GM19468 (cell line): ENCODE results near the gene TRIOBP.
"Not testable (repeated sequence)": the region's sequence is repeated elsewhere in the genome, so short reads cannot be mapped to it uniquely, and the experiment has no call there.

ENCODE experiments used
- ATAC-seq: cut with Tn5 transposase; IDR thresholded peaks from one replicate; pipeline ENCODE4 v1.9.1; 2021; ENCODE audit warnings: mild to moderate bottlenecking, moderate library complexity, moderate number of reproducible peaks; ENCODE audit not compliant: unreplicated experiment; ENCODE audit errors: extremely low read depth

TRIOBP gene

GRCh38 chr22:37771702-37772427 lies 75.0 kb downstream of the TRIOBP start:
- no peak for ATAC-seq

GRCh38 chr22:37774728-37775127 lies 77.9 kb downstream of the TRIOBP start:
- ATAC-seq = no peak

GRCh38 chr22:37775785-37776638 lies 79.2 kb downstream of the TRIOBP start:
- no peak for ATAC-seq

- no peak for ATAC-seq
Observed at GRCh38 chr22:37776639-37777005, 79.8 kb downstream of the TRIOBP start.

GRCh38 chr22:37777122-37777687 lies 80.4 kb downstream of the TRIOBP start:
- no peak for ATAC-seq

GRCh38 chr22:37778370-37779009 lies 81.6 kb downstream of the TRIOBP start:
- ATAC-seq = no peak

- ATAC-seq = no peak
Observed at GRCh38 chr22:37781434-37782059, 84.7 kb downstream of the TRIOBP start.

GRCh38 chr22:37782340-37783168 lies 85.7 kb downstream of the TRIOBP start:
- ATAC-seq = no peak

GRCh38 chr22:37784829-37785495 lies 88.1 kb downstream of the TRIOBP start:
- ATAC-seq = no peak

GRCh38 chr22:37790234-37790633 lies 93.4 kb downstream of the TRIOBP start:
- ATAC-seq = no peak

- no peak for ATAC-seq
Observed at GRCh38 chr22:37792494-37792893, 95.6 kb downstream of the TRIOBP start.

GRCh38 chr22:37794376-37794775 lies 97.5 kb downstream of the TRIOBP start:
- ATAC-seq = no peak

- ATAC-seq = no peak
Observed at GRCh38 chr22:37796079-37796478, 99.2 kb downstream of the TRIOBP start.

- not testable (repeated sequence) for ATAC-seq
Observed at GRCh38 chr22:37797259-37797658, 100.4 kb downstream of the TRIOBP start.

- ATAC-seq = no peak
Observed at GRCh38 chr22:37797874-37798500, 101.1 kb downstream of the TRIOBP start.

- not testable (repeated sequence) for ATAC-seq
Observed at GRCh38 chr22:37799979-37800378, 103.1 kb downstream of the TRIOBP start.

GRCh38 chr22:37801946-37802309 lies 105.1 kb downstream of the TRIOBP start:
- ATAC-seq = no peak
